Thymus (tissue), 11 donors: ENCODE measurements around the gene COPS9. TPM values are rescaled to one million over a fixed set of nuclear protein-coding genes. Genes with fewer than 3 reads are reported as not detected.

Experiments
- DNase-seq, 9 donors: peaks; one replicate each; pipeline ENCODE4 v3.0.0-alpha.2; 2013; ENCODE audit warnings: low spot score in 9 of 9, low read depth in 6 of 9, missing footprints in 1 of 9
- H3K27ac ChIP-seq, 2 donors: one replicate each; pipeline ENCODE4 v1.5.1; 2013; ENCODE audit warnings: control low read depth in 1 of 2, low read depth in 1 of 2, low read length in 1 of 2, mild to moderate bottlenecking in 1 of 2, moderate library complexity in 1 of 2
- H3K27me3 ChIP-seq, 2 donors: one replicate each; pipeline ENCODE4 v1.5.1; 2013; ENCODE audit warnings: low read length in 1 of 2; ENCODE audit not compliant: control insufficient read depth in 2 of 2, insufficient read depth in 1 of 2
- H3K36me3 ChIP-seq, 2 donors: one replicate each; pipeline ENCODE4 v1.5.1; 2013; ENCODE audit warnings: low read length in 1 of 2, mild to moderate bottlenecking in 1 of 2, moderate library complexity in 1 of 2; ENCODE audit not compliant: control insufficient read depth in 2 of 2, insufficient read depth in 2 of 2
- H3K4me1 ChIP-seq, 2 donors: one replicate each; pipeline ENCODE4 v1.5.1; 2013; ENCODE audit warnings: low read length in 2 of 2; ENCODE audit not compliant: control insufficient read depth in 2 of 2, insufficient read depth in 2 of 2
- H3K4me3 ChIP-seq, 2 donors: one replicate each; pipeline ENCODE4 v1.5.1; 2013; ENCODE audit warnings: low read length in 2 of 2, control low read depth in 1 of 2, mild to moderate bottlenecking in 1 of 2
- H3K9me3 ChIP-seq, 2 donors: one replicate each; pipeline ENCODE4 v1.5.1; 2013; ENCODE audit warnings: low read length in 1 of 2, mild to moderate bottlenecking in 1 of 2; ENCODE audit not compliant: control insufficient read depth in 2 of 2, insufficient read depth in 1 of 2
- WGBS: extraction: QIAGEN DNeasy Blood & Tissue Kit; methylation state at CpG from one replicate; pipeline ENCODE4 v1.1.7; 2013; 5-methylcytosine and 5-hydroxymethylcytosine counted together
- polyA plus RNA-seq: library from polyadenylated mRNA; stranded (reverse); fragments of 200-250 nt; gene quantifications from one replicate; pipeline ENCODE4 v1.2.3, GENCODE V29; 2013
- total RNA-seq: library from RNA; stranded (reverse); fragments of 120-200 nt; gene quantifications from one replicate; pipeline ENCODE4 v1.2.4, GENCODE V29; 2013
- donor health status: healthy.

Gene COPS9
- total and polyA plus RNA-seq, 2 donors, result 219 to 383 TPM

DNA sequence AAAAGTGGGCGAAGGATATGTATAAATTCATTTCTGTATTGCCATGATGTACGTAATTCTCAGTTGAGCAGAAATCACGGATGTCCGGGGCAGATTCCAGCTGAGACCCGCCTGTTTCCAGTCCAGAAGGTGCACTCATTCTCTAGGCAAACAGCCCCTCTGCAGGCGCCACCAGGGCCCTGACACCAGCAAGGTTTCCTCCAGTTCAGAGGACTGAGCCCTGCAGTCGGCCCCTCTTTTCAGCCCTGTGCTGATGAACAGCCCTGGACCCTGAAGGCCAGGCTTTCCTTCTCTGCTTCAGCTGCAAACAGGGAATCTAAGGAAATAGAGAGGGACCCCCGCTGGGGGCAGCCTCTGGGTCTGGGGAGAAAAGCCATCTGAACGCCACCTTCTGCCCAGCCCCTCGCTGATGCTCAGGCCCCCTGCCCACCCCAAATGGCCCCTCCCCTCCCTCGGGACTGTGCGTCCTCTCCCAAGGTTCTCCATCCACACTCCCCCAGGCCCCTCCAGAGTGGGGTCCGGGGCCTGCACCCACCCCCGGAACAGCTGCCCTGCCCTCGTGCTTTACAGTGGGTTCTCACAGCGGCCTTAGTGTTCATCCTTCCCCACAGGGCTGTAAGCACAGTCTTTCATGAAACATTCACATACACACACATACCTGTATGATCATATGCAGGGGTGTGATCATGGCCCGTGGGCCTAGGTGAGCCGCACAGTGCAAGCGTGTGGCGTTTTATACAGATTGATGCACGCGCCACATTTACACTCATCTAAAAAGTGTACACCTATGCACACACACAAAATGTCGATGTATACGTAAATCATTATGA, 12.1 kb downstream of the COPS9 start:
- no peak for DNase-seq
- WGBS, result 97% methylated on average over 24 of the region's 24 CpGs
- Histone ChIP-seq H3K27ac (no peak overlapping the region), H3K9me3 (no peaks in the 10 kb centered on the region), H3K4me3 (no peak overlapping the region), H3K36me3 (peaks cover 9 to 37% of the 10 kb centered on the region in 2 donors), H3K4me1 (no peaks in the 10 kb centered on the region), H3K27me3 (no peaks in the 10 kb centered on the region)

DNA sequence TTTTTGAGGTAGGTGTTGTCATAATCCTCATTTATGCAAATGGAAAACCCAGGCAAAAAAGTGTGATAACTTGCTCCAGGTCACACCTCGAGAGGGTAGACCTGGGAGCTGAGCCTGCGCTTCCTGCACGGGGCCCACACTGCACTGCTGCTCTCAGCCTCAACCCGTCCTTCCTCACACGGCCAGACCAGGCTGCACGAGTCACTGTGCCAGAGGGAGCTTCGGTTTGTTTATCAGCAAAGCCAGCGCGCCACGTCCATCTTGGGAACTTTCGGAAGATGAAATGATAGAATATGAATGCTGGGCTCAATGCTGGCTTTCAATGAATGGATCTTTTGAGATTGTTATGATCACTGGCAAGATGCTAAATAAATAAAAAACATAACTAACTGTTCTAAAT, 14.4 kb downstream of the COPS9 start:
- no peaks in the 10 kb centered on the region for H3K9me3 ChIP-seq
- DNase-seq, result no peak
- H3K4me3 ChIP-seq, result no peak overlapping the region
- peaks cover 0 to 14% of the 10 kb centered on the region in 2 donors for H3K36me3 ChIP-seq
- no peak overlapping the region for H3K27ac ChIP-seq
- WGBS, result 66% methylated on average over 11 of the region's 11 CpGs
- H3K27me3 ChIP-seq, result no peaks in the 10 kb centered on the region
- H3K4me1 ChIP-seq, result no peaks in the 10 kb centered on the region

DNA sequence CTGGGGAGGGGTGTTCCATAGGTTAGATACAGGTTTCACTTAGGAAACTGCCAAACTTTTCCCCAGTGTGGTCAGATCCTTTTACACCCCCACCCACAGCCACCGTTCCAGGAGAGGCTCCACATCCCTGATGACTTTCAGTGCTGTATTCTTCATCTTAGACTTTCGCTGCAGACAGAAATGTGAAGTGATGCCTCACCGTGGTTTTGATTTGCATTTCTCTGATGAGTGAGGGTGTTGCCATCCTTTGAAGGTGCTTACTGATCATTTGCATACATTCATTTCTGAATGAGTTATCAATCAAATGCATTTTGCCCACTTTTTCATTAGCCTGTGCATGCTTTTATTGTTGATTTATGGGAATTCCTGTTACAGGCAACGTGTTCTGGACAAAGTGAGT, 14.9 kb downstream of the COPS9 start:
- 76% methylated on average over 4 of the region's 4 CpGs for WGBS
- no peaks in the 10 kb centered on the region for H3K27me3 ChIP-seq
- no peak overlapping the region for H3K4me3 ChIP-seq
- no peak for DNase-seq
- H3K36me3 ChIP-seq, result peaks cover 0 to 10% of the 10 kb centered on the region in 2 donors
- no peaks in the 10 kb centered on the region for H3K4me1 ChIP-seq
- H3K9me3 ChIP-seq, result no peaks in the 10 kb centered on the region
- H3K27ac ChIP-seq, result no peak overlapping the region

DNA sequence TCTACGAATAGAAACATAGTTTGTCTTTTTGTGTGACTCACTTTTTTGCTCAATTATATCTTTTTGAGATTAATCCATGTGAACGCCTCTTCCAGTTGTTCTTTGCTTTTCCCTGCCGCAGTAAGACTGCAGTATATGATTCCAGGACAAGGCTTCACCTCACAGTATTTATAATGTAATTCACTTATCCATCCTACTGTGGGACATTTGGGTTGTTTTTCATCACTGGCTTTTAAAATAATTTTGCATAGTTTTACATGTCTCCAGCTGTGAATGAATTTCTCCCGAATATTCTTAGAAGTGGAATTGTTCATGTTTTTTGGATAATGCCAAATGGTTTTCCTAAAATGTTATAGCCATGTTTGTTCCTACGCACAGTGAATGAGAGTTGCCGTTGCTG, 21.9 kb downstream of the COPS9 start:
- WGBS, result 92% methylated on average over 6 of the region's 6 CpGs

DNA sequence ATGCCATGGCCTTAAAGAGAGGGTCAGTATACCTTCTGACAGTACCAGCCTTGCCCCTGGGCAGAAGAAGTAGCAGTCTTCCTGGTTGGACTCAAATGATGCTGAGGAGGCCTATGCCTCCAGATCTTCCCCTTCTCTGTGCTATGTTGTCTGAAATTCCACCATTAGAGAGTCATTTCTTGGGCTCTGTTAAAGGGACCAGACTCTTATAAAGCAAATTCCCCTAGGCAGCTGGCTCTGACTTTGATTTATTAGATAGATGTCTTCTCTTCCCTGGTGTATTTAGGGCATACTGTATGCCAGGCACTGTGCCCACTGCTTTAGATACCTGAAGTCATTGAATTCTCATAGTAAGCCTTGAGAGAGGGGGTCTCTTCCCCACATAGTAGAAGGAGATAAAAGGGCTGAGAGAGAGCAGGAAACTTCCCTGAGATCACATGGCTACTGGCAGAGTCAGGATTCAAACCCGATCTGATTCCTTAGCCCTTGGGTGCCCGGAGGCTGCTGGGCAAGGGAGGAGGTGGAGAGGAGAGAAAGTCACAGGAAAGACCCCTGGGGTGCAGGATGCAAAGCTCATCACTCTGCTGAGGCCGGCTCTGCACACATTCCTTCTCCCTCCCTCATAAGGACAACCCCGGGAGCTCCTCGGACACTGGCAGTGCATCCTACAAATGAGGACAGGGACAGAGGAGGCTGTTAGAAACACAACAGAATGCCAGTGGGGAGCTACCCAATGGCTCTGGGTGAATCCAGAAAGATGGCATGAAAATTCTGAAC, 23.0 kb downstream of the COPS9 start:
- no peak for DNase-seq
- no peaks in the 10 kb centered on the region for H3K9me3 ChIP-seq
- H3K4me3 ChIP-seq, result no peak overlapping the region
- WGBS, result 37% methylated on average over 5 of the region's 5 CpGs
- no peak overlapping the region for H3K27ac ChIP-seq
- H3K36me3 ChIP-seq, result no peaks in the 10 kb centered on the region
- H3K4me1 ChIP-seq, result no peaks in the 10 kb centered on the region
- peaks cover 2 to 7% of the 10 kb centered on the region in 2 donors for H3K27me3 ChIP-seq

More for the DNA sequence above, 21.9 kb downstream of the COPS9 start:
- Histone ChIP-seq H3K9me3 (no peaks in the 10 kb centered on the region), H3K4me3 (no peak overlapping the region), H3K27ac (no peak overlapping the region), H3K36me3 (no peaks in the 10 kb centered on the region), H3K27me3 (peaks cover 2 to 7% of the 10 kb centered on the region in 2 donors), H3K4me1 (no peaks in the 10 kb centered on the region)
- no peak for DNase-seq

DNA sequence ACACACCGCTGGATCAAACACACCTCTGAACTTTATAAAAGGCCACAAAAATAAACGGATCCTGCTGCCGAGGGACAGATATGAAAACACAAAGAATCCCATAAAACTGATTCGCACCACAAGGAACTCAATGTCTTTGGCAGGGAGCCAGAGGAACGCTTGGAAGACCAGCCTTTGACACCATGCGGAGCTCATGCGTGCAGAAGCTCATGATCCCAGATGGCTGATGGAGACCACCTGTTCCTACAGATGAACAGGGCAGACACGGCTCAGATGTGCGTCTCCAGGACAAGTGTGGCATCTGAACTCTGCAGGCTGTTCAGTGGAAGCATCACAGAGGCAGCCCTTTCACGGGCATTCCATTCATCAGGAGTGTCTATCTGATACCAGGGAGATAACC, 24.9 kb downstream of the COPS9 start:
- no peak overlapping the region for H3K4me3 ChIP-seq
- no peaks in the 10 kb centered on the region for H3K36me3 ChIP-seq
- 91% methylated on average over 10 of the region's 10 CpGs for WGBS
- H3K9me3 ChIP-seq, result no peaks in the 10 kb centered on the region
- no peak for DNase-seq
- H3K27me3 ChIP-seq, result peaks cover 2 to 7% of the 10 kb centered on the region in 2 donors
- H3K4me1 ChIP-seq, result no peaks in the 10 kb centered on the region
- no peak overlapping the region for H3K27ac ChIP-seq

DNA sequence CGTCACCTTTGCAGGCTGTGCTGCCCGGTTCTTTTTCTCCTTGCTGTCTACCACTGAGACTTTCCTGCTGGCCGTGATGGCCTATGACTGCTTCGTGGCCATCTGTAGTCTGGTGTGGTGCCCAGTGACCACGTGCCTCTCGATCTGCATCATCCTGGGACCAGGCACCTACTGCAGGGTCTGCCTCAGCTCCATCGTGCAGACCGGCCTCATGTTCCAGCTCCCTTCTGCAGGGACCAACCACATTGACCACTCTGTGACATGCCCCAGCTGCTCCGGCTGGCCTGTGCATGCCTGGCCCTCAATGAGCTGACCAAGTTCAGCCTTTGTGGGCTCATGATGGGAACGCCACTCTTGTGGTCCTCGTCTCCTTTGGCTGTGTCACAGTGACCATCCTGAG, 26.7 kb downstream of the COPS9 start:
- Histone ChIP-seq H3K27ac (no peak overlapping the region), H3K36me3 (no peaks in the 10 kb centered on the region), H3K27me3 (peaks cover 2 to 7% of the 10 kb centered on the region in 2 donors), H3K4me3 (no peak overlapping the region), H3K4me1 (no peaks in the 10 kb centered on the region), H3K9me3 (no peaks in the 10 kb centered on the region)
- WGBS, result 91% methylated on average over 11 of the region's 11 CpGs
- no peak for DNase-seq

DNA sequence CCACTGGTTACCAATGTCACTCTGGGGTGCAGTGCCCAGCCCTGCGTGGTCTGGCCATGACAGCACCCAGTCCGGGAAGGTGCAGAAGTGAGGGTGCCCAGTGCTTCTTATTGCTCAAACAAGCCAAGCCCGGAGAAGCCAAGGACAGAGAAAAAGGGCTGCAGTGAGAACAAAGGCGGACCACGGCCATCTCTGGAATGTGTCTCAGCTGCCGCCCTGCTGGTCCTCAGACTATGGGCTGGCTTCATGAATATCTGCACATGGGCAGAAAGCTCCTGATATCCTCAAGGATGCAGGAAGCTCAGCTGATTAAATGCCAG, 28.7 kb downstream of the COPS9 start:
- Histone ChIP-seq H3K36me3 (no peaks in the 10 kb centered on the region), H3K9me3 (no peaks in the 10 kb centered on the region), H3K4me3 (no peak overlapping the region), H3K27ac (no peak overlapping the region), H3K27me3 (peaks cover 0 to 2% of the 10 kb centered on the region in 2 donors), H3K4me1 (no peaks in the 10 kb centered on the region)
- no peak for DNase-seq
- 85% methylated on average over 6 of the region's 6 CpGs for WGBS

DNA sequence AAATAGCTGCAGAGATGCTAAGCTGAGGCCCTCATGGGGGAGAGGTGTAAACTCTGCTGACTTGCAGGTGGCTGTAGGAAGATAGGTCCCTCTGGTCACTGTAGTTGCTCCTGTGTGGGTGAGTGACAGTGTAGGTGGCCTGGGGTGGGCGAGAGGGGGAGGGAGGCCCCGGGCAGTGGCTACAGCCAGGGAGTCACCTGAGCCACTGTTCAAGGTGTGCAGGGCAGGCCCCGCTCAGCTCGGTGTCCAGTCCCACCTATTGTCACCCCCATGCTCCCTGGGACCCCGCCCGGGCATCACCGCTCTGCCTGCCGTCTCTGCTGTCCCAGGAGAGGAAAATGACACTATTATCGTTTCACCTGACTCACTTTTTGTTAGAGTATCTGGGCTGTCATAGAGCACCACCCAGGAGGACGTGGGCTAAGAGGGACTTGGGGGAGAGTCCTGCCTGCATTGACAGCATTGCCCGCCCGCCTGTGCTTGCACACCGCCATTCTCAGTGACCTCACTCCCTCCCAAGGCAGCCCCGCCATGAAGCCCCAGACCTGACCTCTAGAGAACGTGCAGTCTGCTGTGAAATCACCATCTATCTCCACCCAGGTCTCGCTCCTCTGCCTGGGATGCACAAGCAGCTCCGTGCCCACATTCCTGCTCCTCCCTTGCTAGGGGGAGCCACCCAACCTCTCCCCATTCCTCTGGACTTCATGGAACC, 29.2 kb downstream of the COPS9 start:
- H3K4me1 ChIP-seq, result no peaks in the 10 kb centered on the region
- H3K36me3 ChIP-seq, result no peaks in the 10 kb centered on the region
- H3K27ac ChIP-seq, result no peak overlapping the region
- H3K27me3 ChIP-seq, result no peaks in the 10 kb centered on the region
- no peak for DNase-seq
- H3K9me3 ChIP-seq, result no peaks in the 10 kb centered on the region
- 80% methylated on average over 17 of the region's 17 CpGs for WGBS
- no peak overlapping the region for H3K4me3 ChIP-seq
